Amygdala (tissue), 56 donors: ENCODE data around the gene EIPR1.

Source experiments
- DNase-seq, 56 donors: peaks; one replicate each; lab custom pipeline; 2025; lab: John Stamatoyannopoulos, UW

EIPR1 gene

GRCh38 chr2:3326182-3326537 lies 51.5 kb downstream of the EIPR1 start:
- DNase-seq = no peak

DNA sequence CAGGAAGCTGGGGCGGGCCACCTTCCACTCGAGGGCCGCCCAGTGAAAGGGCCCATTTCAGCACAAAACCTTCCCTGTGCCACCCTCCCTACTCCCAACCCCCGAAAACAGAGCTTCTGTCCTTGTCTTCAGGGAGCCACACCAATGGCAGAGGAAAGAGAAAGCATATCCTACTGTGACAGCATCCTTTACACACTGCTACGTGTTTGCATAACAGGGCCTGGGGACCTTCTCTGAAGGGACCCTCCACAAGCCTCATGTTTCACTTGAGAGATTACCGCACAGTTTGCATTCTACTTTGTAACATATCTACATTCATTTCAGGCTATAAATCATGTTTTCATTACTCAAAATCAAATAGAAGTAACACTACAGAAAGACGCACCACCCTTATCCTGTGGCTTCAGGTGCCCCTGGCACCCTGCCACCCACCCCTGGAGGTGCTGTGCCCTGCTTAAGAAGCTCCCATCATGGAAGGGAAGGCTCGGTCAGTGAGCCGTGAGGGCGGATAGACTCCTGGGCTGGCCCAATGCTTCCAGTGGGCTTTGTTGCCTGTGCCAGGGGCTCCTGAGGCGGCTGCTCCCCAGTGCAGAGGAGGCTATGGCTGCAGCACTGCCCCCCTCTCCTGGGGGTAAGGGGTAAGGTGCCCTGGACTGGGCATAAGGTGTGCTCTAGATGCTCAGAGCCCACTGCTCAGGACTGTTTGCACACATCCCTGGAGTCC lies 52.0 kb downstream of the EIPR1 start:
- DNase-seq = no peak

DNA sequence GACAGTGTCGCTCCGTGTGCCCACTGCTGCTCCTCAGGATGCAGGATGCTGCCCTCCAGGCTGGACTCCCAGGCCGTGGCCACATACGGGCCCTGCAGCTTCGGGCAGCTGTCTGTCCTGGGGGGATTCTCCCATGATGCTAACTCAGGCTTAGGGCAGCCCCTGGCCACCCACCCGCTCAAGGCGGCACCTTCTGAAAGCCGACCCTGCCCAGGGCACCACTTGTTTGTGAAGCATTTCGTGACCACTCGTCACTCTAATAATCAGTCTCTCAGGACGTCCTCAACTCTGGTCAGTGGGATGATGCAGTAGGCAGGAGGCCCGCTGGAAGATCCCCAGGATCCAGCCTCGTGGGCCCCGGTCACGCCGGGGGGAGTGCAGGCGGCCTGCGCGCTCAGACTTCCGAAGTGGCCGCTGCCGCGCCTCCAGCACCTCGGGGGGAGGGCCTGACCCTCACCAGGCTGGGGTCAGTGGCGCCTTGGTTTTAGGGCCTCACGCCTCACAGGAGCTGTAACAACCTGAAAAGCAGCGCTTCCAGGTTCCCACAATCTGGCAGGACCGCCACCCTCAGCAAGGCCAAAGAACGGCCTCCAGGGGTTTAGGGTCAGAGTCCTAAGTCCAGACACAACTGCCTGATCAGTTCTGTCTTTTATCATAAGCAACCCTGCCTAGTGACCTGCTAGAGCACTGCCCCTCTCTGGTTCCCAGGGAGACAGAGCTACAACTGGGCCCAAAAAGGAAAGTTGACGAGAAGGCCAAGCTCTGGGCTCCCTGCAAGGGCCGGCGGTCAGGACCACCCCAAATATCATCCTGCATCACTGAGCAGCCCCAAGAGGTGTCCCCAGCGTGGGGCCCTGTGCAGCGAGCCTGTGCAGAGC lies 53.0 kb downstream of the EIPR1 start:
- no peak for DNase-seq

GRCh38 chr2:3324036-3324386 lies 53.6 kb downstream of the EIPR1 start:
- no peak for DNase-seq

DNA sequence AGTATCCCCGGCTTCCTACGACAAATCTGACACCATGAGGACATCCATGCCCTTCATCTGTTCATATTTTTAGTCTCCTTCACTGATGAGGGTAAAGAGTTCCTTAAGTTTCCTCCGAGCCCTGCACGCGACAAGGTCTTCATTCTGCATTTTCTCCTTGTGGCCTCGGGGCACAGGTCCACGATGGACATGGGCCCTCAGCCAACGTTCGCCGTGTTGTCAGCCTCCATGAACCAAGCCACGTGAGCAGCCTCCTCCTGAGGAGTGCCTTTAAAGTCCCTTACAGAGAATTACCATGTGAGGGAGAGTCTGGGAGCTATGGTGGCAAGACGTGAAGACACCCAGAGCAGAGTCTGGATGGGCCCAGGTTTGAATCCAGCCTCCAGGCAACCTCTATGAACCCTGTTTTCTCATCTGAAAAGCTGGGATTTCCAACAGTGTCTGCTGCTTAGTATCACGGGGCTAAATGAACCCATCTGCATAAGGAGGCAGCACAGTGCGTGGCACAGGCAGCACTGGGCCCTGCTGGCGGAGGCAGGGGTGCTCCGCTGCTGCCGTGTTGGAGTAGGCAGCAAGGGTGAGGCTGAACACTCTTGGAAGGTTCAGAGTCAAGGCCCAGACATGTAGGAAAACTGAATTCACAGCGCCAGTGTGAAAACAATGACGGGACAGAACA lies 54.1 kb downstream of the EIPR1 start:
- no peak for DNase-seq

GRCh38 chr2:3322311-3322970 lies 55.2 kb downstream of the EIPR1 start:
- DNase-seq = no peak

- no peak for DNase-seq
Observed at GRCh38 chr2:3321825-3322224, 55.8 kb downstream of the EIPR1 start.

DNA sequence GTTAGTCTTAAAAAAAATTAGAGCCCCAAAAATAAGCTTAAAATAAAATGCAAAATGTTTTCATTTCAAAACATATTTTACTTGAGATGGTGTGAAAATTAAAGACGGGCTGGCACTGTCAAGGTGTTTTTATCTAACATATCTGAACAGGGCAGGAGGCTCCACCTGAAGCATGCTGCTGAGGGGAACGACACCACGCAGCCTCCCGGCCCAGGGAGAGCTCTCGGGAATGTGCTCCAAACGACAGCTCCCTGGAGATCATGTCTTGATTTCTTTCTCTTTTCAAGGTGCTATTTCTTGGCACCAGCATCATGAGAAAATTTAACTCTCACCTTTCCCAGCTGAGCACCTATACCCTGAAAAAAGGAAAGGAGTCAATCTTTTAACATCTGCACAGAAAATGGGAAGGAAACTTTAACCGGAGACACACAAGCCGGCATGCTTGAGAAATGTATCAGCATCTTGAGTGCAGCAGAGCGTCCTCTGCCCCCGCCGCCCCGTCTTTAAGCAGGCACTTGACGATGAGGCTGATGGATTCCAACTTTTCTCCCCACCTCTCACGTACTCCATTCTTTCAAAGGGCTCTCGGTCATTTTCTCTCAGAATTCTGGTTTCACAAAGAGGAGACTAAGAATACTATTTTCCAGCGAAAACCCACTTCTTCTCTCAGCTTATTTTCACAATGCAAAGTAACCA lies 56.6 kb downstream of the EIPR1 start:
- no peak for DNase-seq

DNA sequence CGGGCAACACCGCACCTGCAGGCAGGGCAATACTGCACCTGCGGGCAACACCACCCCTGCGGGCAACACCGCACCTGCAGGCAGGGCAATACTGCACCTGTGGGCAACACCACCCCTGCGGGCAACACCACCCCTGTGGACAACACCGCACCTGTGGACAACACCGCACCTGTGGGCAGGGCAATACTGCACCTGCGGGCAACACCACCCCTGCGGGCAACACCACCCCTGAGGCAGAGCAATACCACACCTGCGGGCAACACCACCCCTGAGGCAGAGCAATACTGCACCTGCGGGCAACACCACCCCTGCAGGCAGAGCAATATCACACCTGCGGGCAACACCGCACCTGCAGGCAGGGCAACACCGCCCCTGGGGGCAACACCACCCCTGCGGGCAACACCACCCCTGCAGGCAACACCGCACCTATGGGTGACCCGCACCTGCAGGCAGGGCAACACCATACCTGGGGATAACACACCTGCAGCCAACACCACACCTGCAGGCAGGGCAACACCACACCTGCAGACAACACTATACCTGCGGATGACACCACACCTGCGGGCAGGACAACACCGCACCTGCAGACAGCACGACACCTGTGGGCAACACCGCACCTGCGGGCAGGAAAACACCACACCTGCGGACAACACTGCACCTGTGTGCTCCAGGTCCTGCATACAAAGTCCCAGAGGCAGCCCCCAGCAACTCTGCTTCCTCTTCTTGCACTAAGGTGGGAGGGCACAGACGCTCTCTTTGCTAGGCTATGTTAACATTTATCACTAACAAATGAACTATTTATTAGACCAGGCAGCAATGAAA lies 57.7 kb downstream of the EIPR1 start:
- no peak for DNase-seq

- DNase-seq = no peak
Observed at GRCh38 chr2:3319134-3319533, 58.5 kb downstream of the EIPR1 start.

- no peak for DNase-seq
Observed at GRCh38 chr2:3317871-3318590, 59.6 kb downstream of the EIPR1 start.

- DNase-seq = no peak
Observed at GRCh38 chr2:3317277-3317685, 60.3 kb downstream of the EIPR1 start.

- no peak for DNase-seq
Observed at GRCh38 chr2:3316456-3317276, 61.0 kb downstream of the EIPR1 start.

DNA sequence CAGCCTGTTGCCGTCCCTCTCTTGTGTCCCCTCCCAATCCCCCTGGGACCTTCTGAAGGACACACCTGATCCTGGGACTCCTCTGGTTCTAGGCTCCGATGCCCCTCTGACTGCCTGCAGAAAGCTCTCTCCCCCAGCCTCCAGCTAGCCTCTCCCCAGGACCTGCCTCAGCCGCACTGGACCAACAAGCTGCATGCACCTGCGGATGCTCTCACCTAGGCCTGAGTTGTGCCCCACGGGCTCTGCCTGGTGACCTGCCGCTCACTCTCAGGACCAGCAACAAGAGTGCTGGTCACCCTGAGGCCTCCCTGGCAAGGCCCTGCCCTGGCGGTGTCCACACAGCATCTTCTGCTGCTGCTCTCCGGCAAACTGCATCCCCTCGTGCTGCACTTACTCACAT lies 63.0 kb downstream of the EIPR1 start:
- DNase-seq = no peak

DNA sequence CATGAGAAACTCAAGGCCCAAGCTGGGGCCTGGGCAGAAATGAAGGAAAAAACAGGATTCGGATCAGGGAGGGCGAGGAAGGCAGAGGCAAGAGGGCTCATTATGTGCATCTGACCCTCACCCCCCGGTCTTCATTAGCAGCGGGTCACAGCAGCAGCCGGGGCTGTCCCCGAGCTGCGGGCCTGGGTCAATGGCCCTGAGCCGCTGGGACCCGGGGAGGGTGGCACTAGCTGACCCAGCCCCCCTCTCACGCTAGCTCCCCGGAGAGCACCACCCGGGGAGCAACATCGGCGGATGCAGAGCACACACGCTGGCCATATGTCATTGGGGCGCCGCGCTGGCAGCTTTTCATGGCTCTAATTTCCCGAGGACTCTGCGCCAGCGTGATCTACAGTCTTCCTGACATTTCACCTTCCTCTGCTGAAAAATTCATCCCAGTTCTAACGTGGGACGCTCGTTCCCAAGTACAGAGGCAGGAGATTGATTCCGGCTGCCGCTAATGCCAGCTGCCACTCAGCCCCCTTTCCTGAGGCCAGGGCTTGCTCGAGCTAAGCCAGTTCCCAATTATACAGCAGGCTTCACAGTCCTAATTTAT lies 63.7 kb downstream of the EIPR1 start:
- no peak for DNase-seq

DNA sequence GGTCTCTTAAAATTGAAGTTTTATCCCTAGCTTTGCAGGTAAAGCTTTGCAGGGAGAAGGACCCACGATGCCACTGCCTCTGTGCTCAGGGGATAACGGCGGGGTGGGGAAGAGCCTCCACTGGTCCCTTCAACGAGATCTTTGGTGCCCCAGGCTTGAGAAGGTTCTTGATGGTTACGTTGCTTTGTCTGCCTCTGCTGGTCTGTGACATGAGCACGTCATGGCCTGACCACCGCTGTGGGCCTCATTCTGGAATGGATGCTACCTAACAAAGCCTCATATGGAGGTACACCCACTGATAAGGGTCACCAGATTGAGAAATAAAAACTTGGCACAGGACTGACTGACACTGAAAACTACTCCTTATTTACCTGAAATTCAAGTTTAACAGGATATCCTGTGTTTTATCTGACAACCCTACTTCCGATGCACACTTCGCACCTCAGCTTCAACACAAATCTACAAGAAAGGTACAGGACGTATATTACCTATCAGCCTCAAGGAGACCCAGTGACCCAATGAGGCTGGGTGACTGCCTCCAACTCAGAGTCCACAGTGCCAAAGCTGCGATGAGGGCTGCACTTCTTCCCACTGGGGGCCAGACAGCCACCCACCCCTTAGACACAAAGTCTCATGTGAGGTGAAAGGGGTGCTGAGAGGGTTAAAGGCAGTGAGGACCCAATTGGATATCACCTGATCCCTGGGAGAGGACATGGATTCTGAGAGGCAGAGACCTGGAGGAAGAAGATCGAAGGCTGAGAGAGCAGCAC lies 64.9 kb downstream of the EIPR1 start:
- DNase-seq = no peak

DNA sequence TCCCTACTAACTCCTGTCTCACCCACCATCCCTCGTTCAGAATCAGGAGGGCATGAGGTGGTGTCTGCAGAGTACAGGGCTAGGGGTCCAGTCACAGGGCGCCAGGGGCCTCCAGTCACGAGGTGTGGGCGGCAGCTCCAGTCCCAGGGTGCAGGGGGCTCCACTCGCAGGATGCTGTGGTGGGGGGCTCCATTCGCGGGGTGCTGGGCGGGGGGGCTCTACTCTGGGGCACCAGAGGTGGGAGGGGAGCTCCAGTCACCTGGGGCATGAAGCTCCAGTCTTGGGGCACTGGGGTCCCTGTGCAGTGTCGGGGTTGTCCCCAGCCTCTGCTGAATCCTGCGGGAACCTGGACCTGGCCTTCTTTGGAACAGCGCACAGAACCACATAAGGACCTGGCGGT lies 66.0 kb downstream of the EIPR1 start:
- no peak for DNase-seq
